ENCODE results near the gene SEPHS2.
"Not testable (repeated sequence)": the region's sequence is repeated elsewhere in the genome, so short reads cannot be mapped to it uniquely, and the experiment has no call there.

Gene SEPHS2

GRCh38 chr16:30398661-30399434 is 46.8 kb downstream of the SEPHS2 start:
- DNase-seq (ENCODE audit: low read depth): no peak

- peak; percentile 28 for DNase-seq (ENCODE audit: low read depth)
Measured at GRCh38 chr16:30397776-30398660, 47.7 kb downstream of the SEPHS2 start.

GRCh38 chr16:30397056-30397455 is 48.6 kb downstream of the SEPHS2 start:
- no peak for DNase-seq (ENCODE audit: low read depth)

GRCh38 chr16:30396627-30397026 is 49.0 kb downstream of the SEPHS2 start:
- not testable (repeated sequence) for DNase-seq (ENCODE audit: low read depth)

GRCh38 chr16:30395992-30396585 is 49.6 kb downstream of the SEPHS2 start:
- no peak for DNase-seq (ENCODE audit: low read depth)

GRCh38 chr16:30395155-30395991 is 50.3 kb downstream of the SEPHS2 start, which contains the start of gene ZNF48:
ZNF48 (plus strand) TSS chr16:30395420; CDS start chr16:30395795, 375 bp downstream.
- peak; percentile 77 for DNase-seq (ENCODE audit: low read depth)

- DNase-seq (ENCODE audit: low read depth): peak; percentile 47
Measured at GRCh38 chr16:30394592-30395154, 51.0 kb downstream of the SEPHS2 start.

All from ELR (cell line).